IPS-NIHi11 (cell line): ENCODE data around the gene IL21.

ENCODE experiments used
- DNase-seq: peaks from one replicate; pipeline ENCODE4 v3.0.0; 2012; ENCODE audit warnings: mixed read lengths, low spot score

Gene IL21

DNA sequence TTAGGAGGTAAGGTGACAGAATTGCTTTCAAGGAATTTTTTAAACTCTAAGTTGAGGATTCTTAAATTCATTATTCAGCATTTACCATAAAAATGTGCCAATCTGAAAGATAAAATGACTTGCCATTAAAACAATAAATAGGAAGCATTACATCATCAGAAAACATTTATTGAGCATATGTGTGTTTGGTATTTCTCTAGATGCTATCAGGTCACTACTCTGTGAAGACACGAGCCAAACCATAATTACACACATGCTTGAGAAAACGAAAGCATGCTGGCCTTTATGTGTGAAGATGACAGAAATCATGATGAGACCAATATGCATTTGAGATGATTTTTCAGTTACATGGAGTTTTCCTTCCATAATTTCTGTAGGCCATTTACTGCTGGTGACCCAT is 12.3 kb upstream of the IL21 start:
- DNase-seq, result no peak

GRCh38 chr4:122632396-122633143 is 11.7 kb upstream of the IL21 start:
- DNase-seq, result no peak

DNA sequence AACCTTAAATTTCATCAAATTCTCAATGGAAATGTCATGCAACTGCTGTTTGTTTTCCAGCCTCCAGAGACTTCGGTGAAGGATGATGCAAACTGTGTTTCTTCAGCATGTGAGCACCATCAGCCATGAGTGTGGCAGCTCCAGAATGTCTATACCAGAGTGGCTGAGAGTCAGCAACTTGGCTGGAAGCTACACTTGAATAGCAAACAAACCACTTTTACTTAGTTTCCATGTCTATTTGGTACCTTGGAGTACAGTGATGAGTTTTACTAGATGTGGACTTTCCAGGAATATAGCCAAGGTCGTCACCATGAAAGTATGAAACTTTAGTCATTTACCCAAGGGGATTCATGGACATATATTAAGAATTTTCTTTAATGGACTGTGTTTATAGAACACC is 4.3 kb upstream of the IL21 start:
- DNase-seq, result no peak

DNA sequence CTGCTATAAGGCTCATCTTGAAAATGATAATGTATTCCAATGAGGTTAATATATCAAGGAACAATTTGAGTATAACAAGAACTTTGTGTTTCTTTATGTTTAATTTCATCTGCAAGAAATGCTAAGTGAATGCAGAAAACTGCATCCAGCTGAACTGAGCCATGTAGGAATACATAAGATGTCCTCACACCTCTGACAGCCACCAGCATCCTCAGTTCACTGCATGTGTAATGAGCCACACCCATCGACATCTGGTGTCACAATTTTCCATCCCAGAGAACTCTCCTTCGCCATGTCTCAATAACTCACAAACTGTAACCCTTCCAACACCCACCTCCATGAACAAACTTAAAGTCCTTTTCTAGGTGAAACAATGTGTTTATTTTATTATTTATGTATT is 3.3 kb upstream of the IL21 start:
- no peak for DNase-seq

DNA sequence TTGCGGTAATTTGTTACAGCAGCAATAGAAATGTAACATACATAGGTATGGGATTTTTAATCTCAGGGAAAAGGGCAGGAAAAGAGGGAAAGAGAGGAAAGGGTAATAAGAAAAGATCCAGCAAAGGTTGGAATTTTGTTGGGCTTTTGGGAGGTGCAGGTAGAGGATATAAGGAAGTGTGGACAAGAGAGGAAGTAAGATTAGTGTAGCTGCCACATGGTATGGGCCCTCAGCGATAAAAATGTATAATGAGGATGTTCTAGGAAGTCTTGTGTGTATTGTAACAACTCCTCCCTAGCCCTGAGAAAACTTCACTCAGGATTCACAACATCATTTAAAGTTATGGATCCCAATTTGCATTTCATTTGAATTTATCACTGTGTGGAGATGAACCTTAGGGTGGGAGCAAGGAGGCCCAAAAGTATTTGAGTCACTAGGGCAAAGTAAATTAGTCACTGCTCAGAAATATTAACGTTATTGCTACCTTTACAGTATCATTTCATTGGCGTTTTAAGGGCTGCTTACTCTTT is 2.8 kb upstream of the IL21 start:
- DNase-seq, result no peak

DNA sequence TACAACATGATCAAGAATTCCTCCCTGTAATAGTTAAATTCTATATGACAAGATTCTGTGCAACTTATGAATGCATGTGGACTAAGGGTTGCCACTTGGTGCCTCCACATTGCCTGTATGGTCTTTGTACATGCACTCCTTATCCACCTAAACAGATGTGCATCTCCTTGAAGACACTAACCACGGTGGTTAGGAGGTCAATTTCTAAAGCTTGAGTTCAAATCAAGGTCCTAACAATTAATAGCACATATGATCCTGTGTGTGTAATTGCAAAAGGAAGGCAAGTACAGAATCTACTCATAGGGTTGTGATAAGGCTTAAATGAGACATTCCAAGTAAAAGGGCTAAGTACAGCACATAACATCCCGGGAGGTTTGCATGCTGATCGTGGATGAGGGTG is 1.5 kb upstream of the IL21 start:
- no peak for DNase-seq

GRCh38 chr4:122619611-122620010 is 1.3 kb downstream of the IL21 start:
- no peak for DNase-seq

- peak; percentile 19 for DNase-seq
Observed at GRCh38 chr4:122617597-122618593, 3.0 kb downstream of the IL21 start.

DNA sequence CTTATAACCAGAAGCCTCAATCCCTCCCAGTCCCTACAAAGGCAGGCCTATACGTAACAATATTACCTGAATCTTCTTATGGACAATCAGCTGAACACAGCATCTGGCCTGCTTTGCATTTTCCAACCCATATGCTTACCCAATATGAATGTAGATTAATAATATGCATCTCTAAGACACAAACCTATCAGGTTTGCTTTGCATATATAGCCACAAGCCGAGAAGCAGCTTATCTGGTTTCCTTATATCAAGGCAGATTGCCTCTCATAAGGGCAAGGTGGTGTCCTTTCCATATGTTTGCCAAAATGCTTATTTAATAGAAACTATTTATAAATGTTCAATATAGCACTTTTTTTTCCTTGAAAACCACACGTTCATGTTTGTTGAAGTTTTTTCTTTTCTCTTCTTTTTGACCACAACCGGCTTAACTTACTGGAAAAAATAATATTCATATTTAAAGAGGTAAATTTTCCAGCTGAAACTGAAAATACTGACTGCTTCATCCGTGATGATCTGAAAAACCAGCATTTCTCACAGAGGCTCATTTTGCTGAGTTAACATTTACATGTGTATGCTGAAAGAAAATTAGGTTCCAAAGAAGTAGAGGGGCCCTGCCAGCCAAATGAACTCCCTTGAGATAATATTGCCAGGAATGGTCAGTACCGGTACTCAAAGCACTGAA is 3.8 kb downstream of the IL21 start:
- no peak for DNase-seq

DNA sequence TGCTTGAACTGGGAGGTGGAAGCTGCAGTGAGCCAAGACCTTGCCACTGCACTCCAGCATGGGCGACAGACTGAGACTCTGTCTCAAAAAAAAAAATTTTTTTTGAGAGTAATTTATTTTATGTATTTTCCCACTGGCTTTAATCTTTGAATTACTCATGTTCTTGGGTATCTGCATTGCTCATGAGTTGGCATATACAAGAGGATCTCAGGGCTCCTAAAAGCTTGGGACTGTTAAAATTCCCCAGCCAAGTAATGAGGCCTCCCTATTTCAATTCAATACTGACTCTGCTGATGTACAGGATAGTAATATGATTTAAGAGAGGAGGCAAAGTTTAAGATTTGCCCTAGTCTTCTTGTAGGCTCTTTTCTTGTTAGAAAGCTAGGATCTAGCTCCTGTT is 6.2 kb downstream of the IL21 start:
- DNase-seq, result no peak

DNA sequence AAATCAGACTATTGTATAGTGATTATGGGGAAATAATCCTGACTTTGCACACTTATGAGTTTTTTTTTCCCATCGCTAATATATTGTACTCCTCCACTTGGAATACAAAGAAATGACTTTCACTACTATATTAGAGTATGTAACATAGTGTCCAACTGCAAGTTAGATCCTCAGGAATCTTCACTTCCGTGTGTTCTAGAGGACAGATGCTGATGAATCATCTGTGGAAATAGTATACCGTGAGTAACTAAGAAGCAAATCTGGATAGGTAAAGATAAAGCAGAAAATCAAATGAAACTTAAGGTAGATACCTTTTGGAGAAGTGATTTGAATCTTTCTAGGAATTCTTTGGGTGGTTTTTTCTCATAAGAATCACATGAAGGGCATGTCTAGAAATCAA is 8.3 kb downstream of the IL21 start:
- DNase-seq, result no peak

DNA sequence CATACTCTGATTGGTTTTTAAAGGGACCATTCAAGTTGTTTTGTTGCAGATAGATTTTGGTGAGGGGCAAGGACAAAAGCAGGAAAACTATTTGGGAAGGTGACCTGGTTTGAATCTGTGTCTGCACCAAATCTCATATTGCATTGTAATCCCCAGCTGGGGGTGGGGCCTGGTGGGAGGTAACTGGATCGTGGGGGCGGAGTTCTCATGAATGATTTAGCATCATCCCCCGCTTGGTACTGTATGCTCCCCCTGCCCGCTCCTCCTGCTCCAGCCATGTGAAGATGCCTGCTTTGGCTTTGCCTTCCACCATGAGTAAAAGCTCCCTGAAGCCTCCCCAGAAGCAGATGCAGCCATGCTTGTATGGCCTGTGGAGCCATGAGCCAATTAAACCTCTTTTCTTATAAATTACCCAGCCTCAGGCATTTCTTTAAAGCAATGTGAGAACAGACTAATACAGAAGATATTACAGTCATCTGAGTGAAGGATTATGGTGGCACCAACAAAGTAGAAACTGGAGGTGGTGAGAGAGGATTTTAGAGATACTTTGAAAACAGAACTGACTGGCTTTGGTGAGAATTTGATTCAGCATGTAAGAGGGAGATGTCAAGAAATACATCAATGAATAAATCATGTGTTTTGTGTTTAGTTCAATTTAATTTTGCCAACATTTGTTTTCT is 14.4 kb downstream of the IL21 start:
- DNase-seq, result peak; percentile 16

DNA sequence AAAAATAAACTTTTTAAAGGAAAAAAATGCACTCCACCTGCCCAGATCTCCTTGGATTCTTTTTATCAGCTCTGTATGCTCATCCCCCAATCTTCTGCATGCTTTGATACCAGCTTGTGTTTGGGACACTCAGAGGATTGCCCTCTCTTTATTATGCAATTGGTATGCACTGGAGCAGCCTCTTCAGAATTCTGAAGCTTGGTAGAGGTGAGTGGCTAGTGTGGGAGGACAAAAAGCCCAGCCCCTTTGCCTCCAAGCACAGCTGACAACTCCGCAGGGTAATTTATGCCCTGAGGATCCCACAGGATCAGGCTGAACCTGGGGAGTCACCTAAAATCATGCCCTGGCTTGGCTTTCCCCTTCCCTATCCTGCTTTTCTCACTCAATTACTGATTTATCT is 16.7 kb downstream of the IL21 start:
- DNase-seq, result peak; percentile 19

- no peak for DNase-seq
Observed at GRCh38 chr4:122603156-122603574, 17.7 kb downstream of the IL21 start.

- DNase-seq, result peak; percentile 22
Observed at GRCh38 chr4:122602277-122603142, 18.4 kb downstream of the IL21 start.

- no peak for DNase-seq
Observed at GRCh38 chr4:122591196-122591595, 29.7 kb downstream of the IL21 start.

- DNase-seq, result no peak
Observed at GRCh38 chr4:122588453-122589238, 32.2 kb downstream of the IL21 start.

GRCh38 chr4:122584519-122584918 is 36.3 kb downstream of the IL21 start:
- DNase-seq, result no peak

- DNase-seq, result no peak
Observed at GRCh38 chr4:122583906-122584305, 37.0 kb downstream of the IL21 start.
